GM19395 (cell line): ENCODE measurements around the gene ARRB1.
"Not testable (repeated sequence)": the region's sequence is repeated elsewhere in the genome, so short reads cannot be mapped to it uniquely, and the experiment has no call there.

Experiments used
- ATAC-seq: cut with Tn5 transposase; IDR thresholded peaks from one replicate; pipeline ENCODE4 v1.9.1; 2021; ENCODE audit warnings: mild to moderate bottlenecking, moderate library complexity; ENCODE audit not compliant: unreplicated experiment

Gene ARRB1

DNA sequence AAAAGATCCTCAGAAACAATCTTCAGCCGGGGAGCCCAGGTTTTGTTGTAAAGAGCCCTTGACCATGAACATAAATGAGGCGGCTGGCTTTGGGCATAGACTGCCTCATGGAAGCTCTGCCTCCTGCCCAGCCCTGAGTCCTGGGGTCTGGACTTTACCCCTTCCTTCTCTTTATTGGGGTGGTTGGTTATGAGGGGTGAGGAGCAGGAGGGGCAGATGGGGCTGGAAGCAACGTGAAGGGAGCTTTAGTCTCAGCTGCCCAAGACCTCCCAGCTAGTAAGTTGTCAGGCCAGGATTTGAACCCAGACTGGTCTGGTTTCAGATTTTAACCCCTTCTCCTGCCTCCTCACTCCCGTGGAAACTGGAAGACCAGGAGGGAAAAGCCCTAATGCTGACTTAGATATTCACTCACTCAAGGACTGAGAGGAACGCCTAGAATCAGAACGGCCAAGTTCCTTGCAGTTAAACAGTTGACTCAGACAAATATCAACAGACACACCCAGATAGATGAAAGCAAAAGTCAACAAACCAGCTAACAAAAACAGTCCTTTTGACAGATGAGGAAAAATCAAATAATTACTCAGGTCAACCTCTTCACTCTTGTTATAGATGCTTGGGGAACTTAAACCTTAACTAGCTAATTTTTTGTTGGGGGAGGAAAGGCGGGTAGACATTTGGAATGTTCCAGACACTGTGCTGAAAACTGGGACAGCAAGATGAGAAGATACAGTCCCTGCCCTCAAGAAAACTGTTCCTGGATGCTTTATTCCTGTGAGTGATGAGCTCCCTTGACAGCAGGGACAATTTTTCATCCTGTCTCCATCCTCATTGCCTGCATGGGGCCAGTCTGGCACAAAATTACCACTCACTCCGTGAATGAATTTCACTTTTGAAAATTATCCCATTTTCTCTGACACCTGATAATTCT, 20.8 kb upstream of the ARRB1 start:
- ATAC-seq, result no peak

DNA sequence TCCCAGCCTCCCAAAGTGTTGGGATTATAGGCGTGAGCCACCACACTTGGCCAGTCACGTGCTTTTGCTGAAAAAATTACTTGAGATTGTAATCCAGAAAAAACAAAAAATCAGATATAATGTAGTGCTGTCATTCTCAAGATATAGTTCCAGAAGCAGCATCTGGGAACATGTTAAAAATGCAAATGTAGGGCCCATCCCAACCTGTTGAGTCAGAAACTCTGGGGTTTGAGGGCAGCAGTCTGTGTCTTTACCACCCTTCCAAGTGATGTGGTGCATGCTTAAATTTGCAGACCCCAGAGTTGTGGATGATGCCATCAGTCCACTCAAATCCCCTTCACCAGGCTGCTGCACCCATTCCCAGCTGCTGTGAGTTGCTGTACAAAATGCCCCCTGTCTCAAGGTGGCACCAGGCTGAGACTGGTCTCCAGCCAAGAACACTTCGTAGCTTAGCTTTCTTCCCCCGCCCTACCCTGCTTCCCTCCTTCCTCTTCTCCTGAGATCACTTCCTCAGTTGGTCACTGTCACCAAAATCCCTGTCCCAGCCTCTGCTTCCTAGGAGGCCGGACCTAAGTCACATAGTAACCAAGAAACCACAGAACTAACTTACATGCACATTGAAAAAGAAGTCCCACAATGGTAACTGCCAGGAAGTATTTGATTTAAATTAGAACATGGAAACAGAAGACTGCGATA, 18.2 kb upstream of the ARRB1 start:
- ATAC-seq, result no peak

GRCh38 chr11:75366826-75367225, 15.4 kb upstream of the ARRB1 start:
- ATAC-seq, result not testable (repeated sequence)

GRCh38 chr11:75365711-75366181, 14.3 kb upstream of the ARRB1 start:
- no peak for ATAC-seq

GRCh38 chr11:75362285-75362684, 10.8 kb upstream of the ARRB1 start:
- not testable (repeated sequence) for ATAC-seq

DNA sequence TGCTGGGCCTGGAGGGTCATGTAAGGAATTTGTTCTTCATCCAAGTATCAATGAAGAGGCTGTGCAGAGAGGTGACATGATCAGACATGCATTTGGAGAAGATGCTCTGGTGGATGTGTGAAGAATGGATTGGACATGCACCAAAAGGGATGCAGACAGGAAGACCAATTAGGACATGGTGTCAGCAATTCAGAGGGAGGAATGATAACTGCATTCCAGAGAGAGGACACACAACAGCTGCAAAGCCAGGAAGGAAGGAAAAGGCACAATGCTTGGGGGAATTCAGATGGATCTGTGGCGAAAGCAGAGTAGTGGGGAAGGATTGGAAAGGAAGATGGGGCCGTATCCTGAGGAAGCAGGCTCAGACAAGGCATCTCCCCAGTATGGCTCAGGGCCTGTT, 5.2 kb upstream of the ARRB1 start:
- ATAC-seq, result no peak

- ATAC-seq, result no peak
Observed at GRCh38 chr11:75355051-75355450, 3.6 kb upstream of the ARRB1 start.

DNA sequence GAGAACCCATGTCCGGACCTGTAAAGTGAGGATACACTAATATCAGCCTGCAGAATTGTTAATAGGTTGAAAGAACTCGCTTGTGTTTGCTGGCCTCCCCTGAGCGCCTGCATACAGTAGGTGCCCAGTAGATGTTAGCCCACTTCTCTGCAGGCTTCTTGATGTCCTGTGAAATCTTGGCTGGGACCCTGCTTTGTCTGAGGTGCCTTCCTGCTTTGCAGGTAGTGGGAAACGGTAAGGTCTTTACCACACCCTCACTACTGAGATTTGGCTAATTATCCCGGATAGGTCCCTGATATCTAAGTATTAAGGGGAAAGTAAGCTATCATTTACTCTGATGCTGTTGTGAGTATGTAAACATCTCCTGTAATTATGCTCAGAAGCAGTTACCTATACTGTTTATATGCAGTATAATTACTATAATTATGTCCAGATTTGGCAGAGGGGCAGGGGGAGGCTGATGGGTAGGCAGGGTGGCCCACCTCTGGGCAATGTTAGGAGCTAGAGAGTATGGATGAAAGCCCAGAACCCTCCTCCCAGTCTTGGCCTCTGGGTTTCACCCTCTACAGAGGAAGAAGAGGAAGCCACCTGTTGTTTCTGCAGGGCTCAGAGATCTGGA, 1.2 kb upstream of the ARRB1 start:
- no peak for ATAC-seq

DNA sequence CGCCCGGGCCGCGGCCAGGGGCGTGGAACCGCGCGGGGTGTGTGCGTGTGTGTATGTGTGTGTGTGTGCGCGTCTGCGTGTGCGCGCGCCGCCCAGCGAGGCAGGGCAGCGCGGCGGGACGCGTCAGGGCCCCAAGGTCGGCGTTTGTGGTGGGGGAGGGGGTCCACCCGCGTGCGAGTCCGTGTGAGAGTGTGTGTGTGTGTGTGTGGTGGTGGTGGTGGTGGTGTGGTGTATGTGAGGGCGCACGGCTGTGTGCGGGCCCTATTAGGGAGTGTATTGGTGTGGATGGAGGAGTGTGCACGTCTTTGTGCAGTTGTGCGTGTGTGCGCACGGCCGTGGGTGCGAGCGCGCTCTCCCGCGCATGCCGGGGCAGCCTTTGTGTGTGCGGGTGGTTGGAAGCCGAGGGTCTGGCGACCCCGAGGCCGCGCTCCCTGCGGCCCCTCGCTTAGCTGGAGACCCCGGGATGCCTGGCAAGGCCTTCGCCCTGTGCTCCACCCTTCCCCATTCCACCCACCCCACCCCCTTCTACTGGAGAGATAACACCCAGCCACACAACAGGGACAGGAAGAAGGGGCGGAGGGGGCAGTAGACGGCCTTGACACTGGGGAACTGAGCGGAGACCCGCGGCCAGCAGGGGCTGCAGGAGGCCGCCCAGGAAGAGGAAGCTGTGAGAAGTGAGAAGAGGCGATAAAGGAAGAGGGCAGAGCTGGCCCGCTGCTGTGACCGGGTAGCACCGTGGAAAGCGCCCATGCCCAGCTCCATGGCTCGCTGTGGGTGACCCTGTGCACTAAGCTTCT, 528 bp upstream of the ARRB1 start:
- ATAC-seq, result no peak

- ATAC-seq, result no peak
Observed at GRCh38 chr11:75350743-75351540, 519 bp downstream of the ARRB1 start.

- ATAC-seq, result no peak
Observed at GRCh38 chr11:75350122-75350742, 1.2 kb downstream of the ARRB1 start.

DNA sequence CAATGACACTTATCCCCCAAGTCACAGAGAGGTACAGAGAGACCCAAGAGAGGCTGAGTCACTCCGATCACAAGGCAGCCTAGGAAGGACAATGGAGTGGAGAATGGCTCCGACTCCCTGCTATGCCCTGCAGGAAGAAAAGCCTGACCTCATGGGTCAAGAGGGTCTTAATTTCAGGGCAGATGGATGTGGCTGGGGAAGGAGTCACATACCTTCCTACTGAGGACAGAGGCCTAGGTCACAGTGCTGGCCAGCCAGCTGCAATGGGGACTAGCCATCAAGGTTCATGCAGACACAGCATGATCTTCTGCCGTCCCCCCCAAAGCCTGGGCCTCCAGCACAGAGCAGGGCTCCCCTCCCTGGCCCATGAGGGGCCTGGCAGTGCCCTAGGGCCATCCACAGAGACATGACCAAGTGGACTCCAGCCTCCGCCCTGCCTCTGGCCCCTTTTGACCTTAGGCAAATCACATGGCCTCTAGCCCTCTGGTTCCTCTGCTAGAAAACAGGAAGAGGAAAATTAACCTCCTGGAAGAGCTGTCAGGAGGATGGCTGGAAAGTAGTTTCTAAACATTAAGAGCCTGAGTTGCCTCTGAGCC, 1.8 kb downstream of the ARRB1 start:
- ATAC-seq, result no peak

GRCh38 chr11:75347781-75348566, 3.5 kb downstream of the ARRB1 start:
- no peak for ATAC-seq

GRCh38 chr11:75346912-75347647, 4.4 kb downstream of the ARRB1 start:
- no peak for ATAC-seq

- no peak for ATAC-seq
Observed at GRCh38 chr11:75346296-75346695, 5.2 kb downstream of the ARRB1 start.

- no peak for ATAC-seq
Observed at GRCh38 chr11:75345455-75346160, 5.9 kb downstream of the ARRB1 start.
